ENCODE measurements around the gene C10orf120. TPM values are rescaled to one million over a fixed set of nuclear protein-coding genes. Genes with fewer than 3 reads are reported as not detected.

Gene C10orf120
- total RNA-seq, 2 donors from 2014 or later: 0.57 TPM; not detected in 1

- no peak for DNase-seq (ENCODE audit: low spot score)
- Histone ChIP-seq H3K9me3 (no peaks in the 10 kb centered on the region), H3K27me3 (replicated peaks; ENCODE audit: insufficient read depth) (no peaks in the 10 kb centered on the region), H3K4me1 (replicated peaks) (no peaks in the 10 kb centered on the region), H3K36me3 (no peaks in the 10 kb centered on the region), H3K27ac (no peak overlapping the region), H3K4me3 (no peak overlapping the region)
- intact Hi-C loops (cut with DNase I): no loop called here
- TF ChIP-seq POLR2A (IDR thresholded peaks at IDR 0.05): no peak
- no peak for TF ChIP-seq POLR2AphosphoS5 (IDR thresholded peaks at IDR 0.05)
- no peak for TF ChIP-seq CTCF (IDR thresholded peaks at IDR 0.05)
- WGBS: 61% methylated on average over 5 of the region's 5 CpGs
Observed at GRCh38 chr10:122727426-122727825, 27.8 kb upstream of the C10orf120 start.

GRCh38 chr10:122725768-122726167 is 26.1 kb upstream of the C10orf120 start:
- Histone ChIP-seq H3K4me1 (replicated peaks) (no peaks in the 10 kb centered on the region), H3K9me3 (no peaks in the 10 kb centered on the region), H3K27ac (no peak overlapping the region), H3K27me3 (replicated peaks; ENCODE audit: insufficient read depth) (no peaks in the 10 kb centered on the region), H3K4me3 (no peak overlapping the region), H3K36me3 (no peaks in the 10 kb centered on the region)
- no peak for DNase-seq (ENCODE audit: low spot score)
- intact Hi-C loops (cut with DNase I): no loop called here
- 57% methylated on average over 5 of the region's 5 CpGs for WGBS
- TF ChIP-seq POLR2AphosphoS5 (IDR thresholded peaks at IDR 0.05) (no peak), POLR2A (IDR thresholded peaks at IDR 0.05) (no peak), CTCF (IDR thresholded peaks at IDR 0.05) (no peak)

- Histone ChIP-seq H3K4me3 (no peak overlapping the region), H3K27ac (no peak overlapping the region), H3K9me3 (no peaks in the 10 kb centered on the region), H3K27me3 (replicated peaks; ENCODE audit: insufficient read depth) (no peaks in the 10 kb centered on the region), H3K36me3 (no peaks in the 10 kb centered on the region), H3K4me1 (replicated peaks) (no peaks in the 10 kb centered on the region)
- no peak for TF ChIP-seq POLR2A (IDR thresholded peaks at IDR 0.05)
- TF ChIP-seq POLR2AphosphoS5 (IDR thresholded peaks at IDR 0.05): no peak
- no peak for TF ChIP-seq CTCF (IDR thresholded peaks at IDR 0.05)
- 85% methylated on average over 1 of the region's 1 CpG for WGBS
- intact Hi-C loops (cut with DNase I): no loop called here
- no peak for DNase-seq (ENCODE audit: low spot score)
Observed at GRCh38 chr10:122725006-122725405, 25.4 kb upstream of the C10orf120 start.

GRCh38 chr10:122721111-122721510 is 21.5 kb upstream of the C10orf120 start:
- H3K4me1 ChIP-seq (replicated peaks): no peaks in the 10 kb centered on the region
- H3K9me3 ChIP-seq: no peaks in the 10 kb centered on the region
- no peaks in the 10 kb centered on the region for H3K27me3 ChIP-seq (replicated peaks; ENCODE audit: insufficient read depth)
- no peak overlapping the region for H3K27ac ChIP-seq
- H3K4me3 ChIP-seq: no peak overlapping the region
- no peak for DNase-seq (ENCODE audit: low spot score)
- 76% methylated on average over 3 of the region's 3 CpGs for WGBS
- H3K36me3 ChIP-seq: no peaks in the 10 kb centered on the region
- intact Hi-C loops (cut with DNase I): no loop called here
- TF ChIP-seq POLR2AphosphoS5 (IDR thresholded peaks at IDR 0.05) (no peak), CTCF (IDR thresholded peaks at IDR 0.05) (no peak), POLR2A (IDR thresholded peaks at IDR 0.05) (no peak)

- Histone ChIP-seq H3K9me3 (no peaks in the 10 kb centered on the region), H3K4me3 (no peak overlapping the region), H3K27me3 (replicated peaks; ENCODE audit: insufficient read depth) (no peaks in the 10 kb centered on the region), H3K36me3 (no peaks in the 10 kb centered on the region), H3K4me1 (replicated peaks) (no peaks in the 10 kb centered on the region), H3K27ac (no peak overlapping the region)
- no peak for DNase-seq (ENCODE audit: low spot score)
- intact Hi-C loops (cut with DNase I): no loop called here
- TF ChIP-seq CTCF (IDR thresholded peaks at IDR 0.05): no peak
- TF ChIP-seq POLR2A (IDR thresholded peaks at IDR 0.05): no peak
- TF ChIP-seq POLR2AphosphoS5 (IDR thresholded peaks at IDR 0.05): no peak
- 86% methylated on average over 2 of the region's 2 CpGs for WGBS
Observed at GRCh38 chr10:122716025-122716424, 16.4 kb upstream of the C10orf120 start.
